Activated naive CD8-positive, alpha-beta T cell (primary cell): ENCODE data around the gene INPP5E.
A peak's percentile ranks its signal among the peaks of the same experiment; 100 is the strongest.

Experiments used
- H3K27ac Mint-ChIP-seq: one replicate; pipeline ENCODE4 v1.8.0; 2021; ENCODE audit warnings: mixed read lengths
- H3K27me3 Mint-ChIP-seq: one replicate; pipeline ENCODE4 v1.8.0; 2021; ENCODE audit warnings: mixed read lengths
- H3K36me3 Mint-ChIP-seq: one replicate; pipeline ENCODE4 v1.8.0; 2021; ENCODE audit warnings: mixed read lengths
- H3K4me1 Mint-ChIP-seq: one replicate; pipeline ENCODE4 v1.8.0; 2021; ENCODE audit warnings: low read depth, mixed read lengths
- H3K4me3 Mint-ChIP-seq: one replicate; pipeline ENCODE4 v1.8.0; 2021; ENCODE audit warnings: mild to moderate bottlenecking, mixed read lengths
- H3K9me3 Mint-ChIP-seq: one replicate; pipeline ENCODE4 v1.8.0; 2021; ENCODE audit warnings: low read depth, mixed read lengths

The INPP5E gene, protein sequence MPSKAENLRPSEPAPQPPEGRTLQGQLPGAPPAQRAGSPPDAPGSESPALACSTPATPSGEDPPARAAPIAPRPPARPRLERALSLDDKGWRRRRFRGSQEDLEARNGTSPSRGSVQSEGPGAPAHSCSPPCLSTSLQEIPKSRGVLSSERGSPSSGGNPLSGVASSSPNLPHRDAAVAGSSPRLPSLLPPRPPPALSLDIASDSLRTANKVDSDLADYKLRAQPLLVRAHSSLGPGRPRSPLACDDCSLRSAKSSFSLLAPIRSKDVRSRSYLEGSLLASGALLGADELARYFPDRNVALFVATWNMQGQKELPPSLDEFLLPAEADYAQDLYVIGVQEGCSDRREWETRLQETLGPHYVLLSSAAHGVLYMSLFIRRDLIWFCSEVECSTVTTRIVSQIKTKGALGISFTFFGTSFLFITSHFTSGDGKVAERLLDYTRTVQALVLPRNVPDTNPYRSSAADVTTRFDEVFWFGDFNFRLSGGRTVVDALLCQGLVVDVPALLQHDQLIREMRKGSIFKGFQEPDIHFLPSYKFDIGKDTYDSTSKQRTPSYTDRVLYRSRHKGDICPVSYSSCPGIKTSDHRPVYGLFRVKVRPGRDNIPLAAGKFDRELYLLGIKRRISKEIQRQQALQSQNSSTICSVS

DNA sequence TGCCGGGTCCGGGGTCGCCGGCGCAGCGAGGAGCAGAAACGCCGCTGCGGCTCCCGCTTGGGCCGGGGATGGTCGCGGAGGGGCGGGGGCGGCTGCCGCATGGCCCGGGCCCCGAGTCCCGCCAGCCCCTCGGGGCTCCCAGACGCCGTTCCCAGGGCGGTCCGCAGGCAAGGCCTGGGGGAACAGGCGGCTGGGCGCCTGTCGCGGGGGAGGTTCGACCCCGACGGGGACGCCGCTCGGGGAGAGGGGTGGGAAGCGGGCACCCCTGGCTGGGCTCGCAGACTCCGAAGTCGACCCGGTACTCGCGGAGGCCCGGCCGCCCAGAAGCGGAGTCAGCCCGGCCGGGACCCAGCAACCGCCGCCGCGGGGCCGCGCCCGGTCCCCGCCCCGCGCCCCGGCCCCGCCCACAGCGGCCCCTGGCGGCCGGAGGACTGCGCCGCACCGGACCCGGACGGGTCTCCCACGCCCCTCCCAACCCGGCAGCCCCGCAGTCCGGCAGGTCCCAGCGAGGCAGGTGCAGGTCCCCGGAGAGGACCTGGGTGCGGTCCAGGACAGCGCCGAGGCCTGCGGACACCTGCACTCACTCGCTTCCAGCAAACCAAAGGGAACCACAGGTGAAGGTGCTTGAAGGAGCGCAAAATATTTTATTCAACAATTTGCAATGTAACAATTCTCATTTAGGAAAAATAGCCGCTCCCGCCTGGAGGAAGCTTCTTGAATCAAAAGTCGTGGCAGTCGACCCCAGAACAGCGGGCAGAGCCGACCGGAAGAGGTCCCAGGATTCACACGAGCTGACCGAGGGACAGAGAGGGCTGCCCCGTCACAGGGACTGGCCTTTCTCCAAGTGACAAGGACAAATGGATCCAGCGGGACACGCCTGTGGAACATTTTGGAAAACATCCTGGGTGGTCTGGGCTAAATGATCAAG is at the start of gene INPP5E:
Gene INPP5E, minus strand, starts transcription at position 365 of the 928 bp plus-strand sequence. CDS start 426 bp downstream, outside the sequence.
- peaks cover 24% of the 10 kb centered on the region for H3K4me1 Mint-ChIP-seq
- H3K27ac Mint-ChIP-seq, result peak within 1 kb of the TSS; percentile 54
- no peaks in the 10 kb centered on the region for H3K36me3 Mint-ChIP-seq
- peak within 1 kb of the TSS; percentile 89 for H3K4me3 Mint-ChIP-seq
- no peaks in the 10 kb centered on the region for H3K27me3 Mint-ChIP-seq
- H3K9me3 Mint-ChIP-seq, result no peaks in the 10 kb centered on the region

DNA sequence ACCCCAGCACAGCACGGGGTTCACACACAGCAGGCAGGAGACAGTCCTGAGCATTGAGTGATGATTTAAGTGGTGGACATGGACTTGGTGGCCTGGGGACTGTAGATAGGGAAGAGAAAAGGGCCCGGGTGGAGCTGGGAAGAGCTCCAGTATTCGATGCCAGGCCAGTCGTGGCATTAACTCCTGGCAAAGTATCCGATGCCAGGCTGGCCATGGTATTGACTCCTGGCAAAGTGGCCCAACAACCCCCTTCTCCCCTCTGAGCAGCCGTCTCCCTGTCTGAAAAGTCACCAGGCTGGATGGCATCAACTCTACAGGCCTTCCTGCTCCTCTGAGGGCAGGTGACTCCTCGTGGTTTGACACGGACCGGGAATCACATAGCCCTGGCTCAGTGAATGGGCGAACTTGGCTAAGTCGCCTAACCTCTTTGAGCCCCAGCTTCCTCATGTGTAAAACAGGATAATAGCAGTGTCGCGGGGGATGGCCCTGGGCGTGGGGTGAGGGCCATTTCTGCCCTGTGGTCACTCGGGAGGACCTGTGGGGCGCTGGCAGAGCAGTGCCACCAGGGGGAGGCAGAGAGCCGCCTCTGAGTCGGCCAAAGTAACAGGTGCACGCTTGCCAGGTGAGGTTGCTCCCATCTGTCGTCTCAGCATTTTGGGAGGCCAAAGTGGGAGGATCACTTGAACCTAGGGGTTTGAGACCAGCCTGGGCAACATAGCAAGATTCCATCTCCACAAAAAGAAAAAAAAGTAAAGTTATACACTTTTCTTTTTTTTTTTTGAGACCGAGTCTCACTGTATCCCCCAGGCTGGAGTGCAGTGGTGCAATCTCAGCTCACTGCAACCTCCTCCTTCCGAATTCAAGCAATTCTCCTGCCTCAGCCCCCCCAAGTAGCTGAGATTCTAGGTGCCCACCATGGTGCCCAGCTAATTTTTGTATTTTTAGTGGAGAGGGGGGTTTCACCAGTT is 48.9 kb upstream of the INPP5E start:
- Mint-ChIP-seq H3K9me3 (no peaks in the 10 kb centered on the region), H3K36me3 (no peaks in the 10 kb centered on the region), H3K4me1 (peaks cover 6% of the 10 kb centered on the region), H3K27ac (no peak overlapping the region), H3K4me3 (no peak overlapping the region), H3K27me3 (no peaks in the 10 kb centered on the region)

DNA sequence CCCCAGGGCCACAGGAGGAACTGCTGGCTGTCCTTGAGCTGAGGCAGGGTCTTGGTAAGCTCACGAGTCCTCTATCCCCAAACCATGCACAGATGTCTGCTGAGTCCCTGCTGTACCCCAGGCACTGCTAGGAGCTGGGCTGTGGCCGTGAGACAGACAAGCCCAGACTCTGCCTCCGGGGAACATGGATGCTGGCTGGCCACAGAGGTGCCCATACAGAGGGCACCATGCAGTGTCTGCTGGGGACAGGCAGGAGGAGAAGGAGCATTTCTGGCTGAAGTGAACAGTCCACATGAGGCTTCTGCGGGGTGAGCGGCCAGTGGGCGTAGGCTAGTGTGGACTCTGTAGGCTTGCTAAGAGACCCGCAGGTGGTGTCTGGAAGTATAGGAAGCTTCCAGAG is 48.0 kb upstream of the INPP5E start:
- H3K4me3 Mint-ChIP-seq, result no peak overlapping the region
- no peaks in the 10 kb centered on the region for H3K9me3 Mint-ChIP-seq
- no peaks in the 10 kb centered on the region for H3K27me3 Mint-ChIP-seq
- H3K27ac Mint-ChIP-seq, result no peak overlapping the region
- peaks cover 6% of the 10 kb centered on the region for H3K4me1 Mint-ChIP-seq
- no peaks in the 10 kb centered on the region for H3K36me3 Mint-ChIP-seq

DNA sequence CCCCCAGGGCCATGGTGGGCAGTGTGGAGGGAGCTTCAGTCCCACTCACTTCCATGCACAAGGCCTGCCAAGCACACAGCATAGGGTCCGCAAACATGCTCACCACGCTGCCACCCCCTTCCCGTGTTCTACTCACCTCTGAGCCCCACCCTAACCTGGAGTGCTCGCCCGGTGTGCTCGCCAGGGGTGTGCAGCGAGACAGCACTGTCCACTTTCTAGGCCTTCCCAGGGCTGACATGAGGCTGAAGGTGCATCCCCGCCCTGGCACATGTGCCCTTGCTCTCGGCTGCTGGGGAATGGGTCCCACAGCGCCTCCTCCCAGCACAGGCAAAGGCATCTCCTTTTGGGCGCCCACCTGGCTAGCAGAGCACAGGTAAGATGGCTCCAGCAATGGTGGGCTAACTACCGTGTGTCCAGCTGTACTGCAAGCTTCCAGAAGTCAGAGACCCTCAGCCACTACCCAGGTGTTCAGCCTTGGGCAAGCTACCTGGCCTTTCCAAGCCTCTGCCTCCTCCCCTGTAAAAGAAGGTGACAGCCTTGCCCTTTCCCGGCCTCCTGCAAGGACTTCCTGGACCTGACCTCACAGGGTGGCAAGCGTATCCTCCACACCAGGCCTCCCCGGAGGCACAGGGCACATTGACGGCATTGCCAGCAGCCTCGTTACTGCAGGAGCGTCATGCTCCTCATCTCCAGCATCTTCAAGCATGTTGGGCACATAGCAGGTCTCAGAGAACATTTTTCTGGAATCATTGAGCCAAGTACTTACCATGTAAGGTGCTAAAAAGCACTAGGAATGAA is 47.4 kb upstream of the INPP5E start:
- Mint-ChIP-seq H3K27ac (no peak overlapping the region), H3K9me3 (no peaks in the 10 kb centered on the region), H3K4me1 (peaks cover 10% of the 10 kb centered on the region), H3K4me3 (no peak overlapping the region), H3K36me3 (no peaks in the 10 kb centered on the region), H3K27me3 (no peaks in the 10 kb centered on the region)

DNA sequence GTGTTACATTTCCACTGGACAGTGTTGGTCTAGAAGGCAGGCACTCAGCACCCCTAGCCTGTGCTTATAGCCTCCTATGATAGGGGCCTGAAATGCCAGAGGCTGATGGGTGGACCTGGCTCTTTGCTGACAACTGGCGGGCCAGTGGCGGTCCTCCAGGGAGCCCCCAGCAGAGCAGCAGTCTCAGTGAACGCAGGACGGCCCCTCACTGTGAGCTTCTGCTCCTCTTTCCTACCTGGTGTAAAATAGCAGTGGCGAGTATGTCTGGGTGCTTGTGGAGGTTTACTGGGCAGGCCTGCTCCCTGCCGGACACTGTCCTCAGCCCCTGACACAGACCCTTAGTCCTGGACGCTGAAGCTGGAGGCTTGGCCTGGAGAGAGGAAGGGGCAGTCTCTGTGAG is 46.5 kb upstream of the INPP5E start:
- Mint-ChIP-seq H3K4me3 (no peak overlapping the region), H3K27ac (no peak overlapping the region), H3K36me3 (no peaks in the 10 kb centered on the region), H3K4me1 (peaks cover 19% of the 10 kb centered on the region), H3K9me3 (no peaks in the 10 kb centered on the region), H3K27me3 (no peaks in the 10 kb centered on the region)

DNA sequence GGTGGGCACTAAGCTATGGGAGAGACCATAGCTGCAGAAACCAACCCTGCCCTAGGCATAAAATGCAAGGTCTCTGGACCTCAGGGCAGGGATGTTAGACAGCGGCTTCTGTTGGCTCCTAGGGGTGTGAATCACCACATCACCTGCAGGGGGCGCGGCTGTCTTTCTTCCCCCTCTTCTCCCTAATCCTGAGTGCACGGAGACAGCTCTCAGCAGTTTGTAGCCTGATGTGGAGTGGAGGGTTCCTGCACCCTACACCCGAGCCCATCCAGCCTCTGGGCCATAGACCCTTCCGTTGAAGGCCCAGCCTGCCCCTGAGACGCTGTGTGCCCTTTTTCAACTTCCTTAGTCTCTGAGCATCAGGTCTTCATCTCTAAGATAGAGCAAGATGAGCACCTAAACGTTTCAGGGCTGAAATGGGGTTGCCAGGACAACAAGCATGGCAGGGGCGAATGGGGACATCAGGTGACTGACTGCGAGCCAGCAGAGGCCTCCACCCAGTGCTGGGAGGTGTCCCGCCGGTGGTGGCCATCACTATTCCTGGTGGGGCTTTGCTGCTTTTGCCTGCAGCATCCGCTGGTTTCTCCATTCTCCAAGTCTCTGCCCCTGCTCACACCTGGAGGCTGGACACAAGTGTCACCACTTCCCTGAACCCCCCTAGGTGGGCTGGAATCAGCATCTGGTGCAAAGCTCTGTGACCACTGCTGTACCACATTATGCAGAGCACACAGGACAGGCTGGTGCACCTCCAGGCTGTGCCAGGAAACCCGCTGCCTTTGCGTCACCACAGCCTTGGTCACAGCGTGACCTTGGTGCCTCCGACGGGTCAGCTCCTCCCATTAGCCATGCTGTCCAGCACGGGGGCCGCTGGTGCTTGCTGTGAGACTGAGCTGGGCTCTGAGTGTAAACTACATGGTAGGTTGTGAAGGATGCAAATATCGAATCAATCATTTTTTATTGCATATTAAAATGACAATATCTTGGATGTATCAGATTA is 45.7 kb upstream of the INPP5E start:
- peak overlapping the region; percentile 54 for H3K27ac Mint-ChIP-seq
- H3K4me3 Mint-ChIP-seq, result peak overlapping the region; percentile 71
- no peaks in the 10 kb centered on the region for H3K27me3 Mint-ChIP-seq
- H3K4me1 Mint-ChIP-seq, result peaks cover 22% of the 10 kb centered on the region
- H3K36me3 Mint-ChIP-seq, result no peaks in the 10 kb centered on the region
- H3K9me3 Mint-ChIP-seq, result no peaks in the 10 kb centered on the region

DNA sequence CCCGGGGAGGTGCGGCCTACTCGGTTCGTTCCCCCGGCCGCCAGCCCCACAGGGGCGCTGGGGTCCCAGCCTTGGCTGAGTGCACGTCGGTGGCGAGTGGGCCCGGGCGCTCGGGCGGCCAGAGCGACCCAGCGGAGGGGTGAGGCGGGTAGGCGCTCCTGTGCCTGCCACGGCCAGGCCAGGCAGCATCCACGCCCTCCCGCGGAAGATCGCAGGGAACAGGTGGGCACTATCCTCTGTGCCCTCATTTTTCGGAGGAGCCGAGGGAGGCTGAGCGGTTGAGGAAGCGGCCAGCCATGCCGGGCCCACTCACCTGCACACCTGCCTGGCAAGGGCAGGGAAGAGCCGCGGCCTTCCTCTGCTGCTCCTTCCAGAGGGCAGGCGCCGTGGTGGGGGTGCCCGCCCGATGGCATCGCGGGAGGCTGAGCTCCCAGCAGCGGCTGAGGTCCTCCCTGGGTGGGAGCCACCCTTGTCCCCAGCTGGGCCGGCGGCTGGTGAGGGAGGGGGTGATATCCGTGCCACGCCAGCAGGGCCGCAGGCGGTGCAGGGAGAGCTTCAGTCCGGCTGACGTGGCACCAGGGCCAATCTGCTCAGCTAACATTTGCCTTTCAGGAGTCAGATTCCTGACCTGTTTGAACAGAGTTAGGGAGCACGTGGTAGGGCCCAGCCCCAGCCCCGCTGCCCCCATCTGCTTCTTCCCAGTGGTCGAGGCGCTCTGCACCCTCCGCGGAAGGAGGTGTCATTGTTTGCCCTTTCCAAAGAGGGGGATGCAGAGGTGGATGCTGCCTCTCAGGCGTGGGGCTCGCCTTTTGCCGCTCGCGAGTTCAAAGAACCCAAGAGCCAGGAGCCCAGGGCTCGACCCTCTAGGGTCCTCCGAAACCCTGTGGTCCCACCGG is 44.8 kb upstream of the INPP5E start:
- Mint-ChIP-seq H3K27ac (peak overlapping the region; percentile 54), H3K9me3 (no peaks in the 10 kb centered on the region)

DNA sequence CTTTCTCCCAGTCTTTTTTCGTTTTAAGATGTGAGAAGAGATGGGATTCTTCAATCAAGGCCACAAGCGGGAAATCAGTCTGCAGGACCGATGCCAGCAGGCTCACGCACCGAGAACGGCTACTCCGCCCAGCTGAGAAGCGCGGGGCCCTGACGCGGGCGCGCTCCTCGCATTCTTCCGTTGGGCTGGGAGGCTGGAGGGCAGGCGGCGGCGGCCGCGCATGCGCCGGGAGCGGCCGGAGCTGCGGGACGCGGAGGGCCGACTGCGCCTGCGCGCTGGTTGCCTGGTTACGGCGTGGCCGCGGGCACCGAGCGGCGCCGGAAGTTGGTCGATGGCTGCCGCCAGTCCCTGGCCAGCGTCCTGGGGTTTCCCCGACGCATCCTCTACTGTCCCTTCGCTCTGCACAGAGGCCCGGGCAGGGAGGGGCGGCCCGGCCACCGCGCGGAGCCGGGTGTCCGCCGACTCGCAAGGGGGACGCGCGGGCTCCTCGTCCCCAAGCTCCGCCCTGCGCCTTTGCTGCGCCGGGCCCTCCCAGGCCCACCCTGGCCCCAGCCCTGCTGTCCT is 44.0 kb upstream of the INPP5E start:
- H3K9me3 Mint-ChIP-seq, result no peaks in the 10 kb centered on the region
- H3K27ac Mint-ChIP-seq, result peak overlapping the region; percentile 90
- H3K27me3 Mint-ChIP-seq, result no peaks in the 10 kb centered on the region
- H3K4me3 Mint-ChIP-seq, result peak overlapping the region; percentile 96
- H3K4me1 Mint-ChIP-seq, result peaks cover 32% of the 10 kb centered on the region
- no peaks in the 10 kb centered on the region for H3K36me3 Mint-ChIP-seq

More for the DNA sequence above, 44.8 kb upstream of the INPP5E start:
- peak overlapping the region; percentile 71 for H3K4me3 Mint-ChIP-seq
- H3K36me3 Mint-ChIP-seq, result no peaks in the 10 kb centered on the region
- no peaks in the 10 kb centered on the region for H3K27me3 Mint-ChIP-seq
- peaks cover 28% of the 10 kb centered on the region for H3K4me1 Mint-ChIP-seq

DNA sequence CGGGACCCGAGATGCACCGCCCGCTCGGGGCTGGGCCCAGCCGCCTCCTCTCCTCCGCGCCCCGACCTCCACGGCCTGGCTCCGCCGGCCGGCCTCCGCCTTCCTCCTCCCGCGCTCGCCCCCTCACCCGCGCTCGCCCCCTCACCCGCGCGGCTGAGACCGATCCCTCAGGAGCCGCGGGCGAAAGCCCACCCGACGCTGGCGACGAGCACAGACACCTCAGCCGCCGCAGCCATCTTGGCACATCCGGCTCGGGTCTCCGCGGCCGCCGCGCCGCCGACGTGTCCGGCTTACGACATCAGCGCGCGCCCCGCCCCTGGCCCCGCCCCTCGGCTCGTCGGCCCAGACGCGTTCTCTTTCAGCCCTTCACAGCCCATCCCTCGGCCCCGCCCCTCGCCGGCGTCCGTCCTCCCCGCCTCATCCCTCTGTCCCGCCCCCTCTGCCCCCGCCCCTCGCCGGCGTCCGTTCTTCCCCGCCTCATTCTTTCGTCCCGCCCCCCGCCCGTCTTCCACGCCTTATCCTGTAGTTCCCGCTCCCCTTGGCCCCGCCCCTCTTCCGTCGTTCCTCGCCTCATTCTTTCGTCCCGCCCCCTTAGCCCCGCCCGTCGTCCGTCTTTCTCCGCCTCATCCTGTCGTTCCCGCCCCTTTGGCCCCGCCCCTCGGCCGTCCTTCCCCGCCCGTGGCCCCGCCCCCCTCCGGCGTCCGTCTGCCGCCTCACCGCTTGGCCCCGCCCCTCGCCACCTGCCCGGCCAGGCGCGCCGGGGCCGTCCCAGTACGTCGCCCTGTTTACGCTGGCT is 43.3 kb upstream of the INPP5E start, which contains the start of gene SEC16A:
Gene SEC16A, minus strand, starts transcription at position 248 of the 796 bp plus-strand sequence. CDS start 5,425 bp downstream, outside the sequence.
- H3K27ac Mint-ChIP-seq, result peak within 1 kb of the TSS; percentile 95
- peaks cover 35% of the 10 kb centered on the region for H3K4me1 Mint-ChIP-seq
- no peaks in the 10 kb centered on the region for H3K27me3 Mint-ChIP-seq
- no peaks in the 10 kb centered on the region for H3K36me3 Mint-ChIP-seq
- peak within 1 kb of the TSS; percentile 96 for H3K4me3 Mint-ChIP-seq
- H3K9me3 Mint-ChIP-seq, result no peaks in the 10 kb centered on the region

DNA sequence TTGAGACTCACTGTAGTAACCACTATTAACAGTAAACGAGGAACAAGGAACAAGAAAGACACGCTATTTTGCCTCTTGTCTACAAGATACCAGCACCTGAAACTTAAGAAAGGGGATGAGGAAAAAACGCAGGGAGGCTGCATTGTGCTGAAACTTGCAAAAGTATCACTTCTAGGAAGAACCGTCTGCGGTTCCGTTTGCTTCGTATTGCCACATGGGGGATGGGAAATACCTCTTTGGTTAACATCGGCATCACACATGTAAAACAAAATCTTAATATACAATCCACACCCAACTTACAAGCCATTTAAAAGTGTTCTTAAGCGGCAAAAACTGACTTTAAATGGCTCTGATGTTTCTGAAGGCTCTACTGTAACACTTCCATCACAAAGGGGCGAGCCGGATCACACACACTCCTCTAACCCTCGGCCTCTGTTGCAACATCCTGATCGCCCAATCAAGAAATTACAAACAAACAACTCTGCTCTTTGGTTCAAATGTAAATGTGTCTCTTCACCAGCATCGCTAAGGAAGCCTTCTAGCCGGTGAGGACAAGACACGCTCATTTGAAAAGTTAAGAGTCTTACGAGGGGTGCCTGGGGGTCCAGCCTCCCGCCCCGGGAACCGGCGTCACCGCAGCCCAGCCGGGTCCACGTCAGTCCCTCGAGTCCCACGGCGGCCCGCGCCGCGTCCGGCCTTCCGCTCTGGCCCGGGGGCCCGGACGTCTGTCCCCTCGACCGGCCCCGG is 42.6 kb upstream of the INPP5E start:
- Mint-ChIP-seq H3K36me3 (no peaks in the 10 kb centered on the region), H3K27me3 (no peaks in the 10 kb centered on the region), H3K27ac (peak overlapping the region; percentile 83), H3K9me3 (no peaks in the 10 kb centered on the region), H3K4me3 (peak overlapping the region; percentile 90), H3K4me1 (peaks cover 38% of the 10 kb centered on the region)
